SK-N-SH (cell line): ENCODE results near the gene FAM181A.

Source experiments
- JUND ChIP-seq: IDR thresholded peaks from 2 replicates; pipeline ENCODE4 v1.4.0; 2012
- POLR2AphosphoS5 ChIP-seq: IDR thresholded peaks from 2 replicates; pipeline ENCODE4 v1.6.1; 2012; ENCODE audit warnings: low read depth, low read length
- RXRA ChIP-seq: IDR thresholded peaks from 2 replicates; pipeline ENCODE4 v1.4.0; 2012; ENCODE audit warnings: low read depth, mild to moderate bottlenecking, borderline replicate concordance
- TCF12 ChIP-seq: IDR thresholded peaks from 2 replicates; pipeline ENCODE4 v1.4.0; 2012
- TEAD4 ChIP-seq: IDR thresholded peaks from 2 replicates; pipeline ENCODE4 v1.4.0; 2012; ENCODE audit warnings: mild to moderate bottlenecking, borderline replicate concordance; ENCODE audit not compliant: insufficient read depth
- YY1 ChIP-seq: IDR thresholded peaks from 2 replicates; pipeline ENCODE4 v1.4.0; 2012; ENCODE audit warnings: low read depth, mild to moderate bottlenecking
- TF ChIP-seq, protein P1 (sequence below): fragments of 200-600 bp; sonication (generic); IDR thresholded peaks from 2 replicates; pipeline ENCODE4 v1.6.1; 2017; ENCODE audit warnings: antibody characterized with exemption, mild to moderate bottlenecking, moderate library complexity
- TF ChIP-seq, protein P2 (sequence below): IDR thresholded peaks from 2 replicates; pipeline ENCODE4; 2012

DNA sequence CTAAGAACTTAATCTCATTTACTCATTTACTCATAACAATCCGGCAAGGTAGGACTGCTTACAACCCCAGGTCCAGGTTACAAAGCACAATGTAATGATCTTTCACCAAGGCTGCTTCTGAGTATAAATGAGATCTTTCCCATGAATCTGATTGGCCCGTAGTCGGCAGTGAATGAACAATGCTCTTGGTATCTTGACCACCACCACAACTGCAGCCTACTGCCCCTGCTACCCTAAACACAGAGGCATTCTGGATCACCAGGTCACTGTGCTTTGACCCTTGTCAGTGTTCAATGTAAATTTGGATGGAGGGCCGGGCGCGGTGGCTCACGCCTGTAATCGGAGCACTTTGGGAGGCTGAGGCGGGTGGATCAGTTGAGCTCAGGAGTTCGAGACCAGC is 15.9 kb downstream of the FAM181A start:
- no peak for TF ChIP-seq POLR2AphosphoS5
- TF ChIP-seq, protein P1, sequence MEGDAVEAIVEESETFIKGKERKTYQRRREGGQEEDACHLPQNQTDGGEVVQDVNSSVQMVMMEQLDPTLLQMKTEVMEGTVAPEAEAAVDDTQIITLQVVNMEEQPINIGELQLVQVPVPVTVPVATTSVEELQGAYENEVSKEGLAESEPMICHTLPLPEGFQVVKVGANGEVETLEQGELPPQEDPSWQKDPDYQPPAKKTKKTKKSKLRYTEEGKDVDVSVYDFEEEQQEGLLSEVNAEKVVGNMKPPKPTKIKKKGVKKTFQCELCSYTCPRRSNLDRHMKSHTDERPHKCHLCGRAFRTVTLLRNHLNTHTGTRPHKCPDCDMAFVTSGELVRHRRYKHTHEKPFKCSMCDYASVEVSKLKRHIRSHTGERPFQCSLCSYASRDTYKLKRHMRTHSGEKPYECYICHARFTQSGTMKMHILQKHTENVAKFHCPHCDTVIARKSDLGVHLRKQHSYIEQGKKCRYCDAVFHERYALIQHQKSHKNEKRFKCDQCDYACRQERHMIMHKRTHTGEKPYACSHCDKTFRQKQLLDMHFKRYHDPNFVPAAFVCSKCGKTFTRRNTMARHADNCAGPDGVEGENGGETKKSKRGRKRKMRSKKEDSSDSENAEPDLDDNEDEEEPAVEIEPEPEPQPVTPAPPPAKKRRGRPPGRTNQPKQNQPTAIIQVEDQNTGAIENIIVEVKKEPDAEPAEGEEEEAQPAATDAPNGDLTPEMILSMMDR, result no peak
- no peak for TF ChIP-seq TEAD4
- TF ChIP-seq, protein P2, sequence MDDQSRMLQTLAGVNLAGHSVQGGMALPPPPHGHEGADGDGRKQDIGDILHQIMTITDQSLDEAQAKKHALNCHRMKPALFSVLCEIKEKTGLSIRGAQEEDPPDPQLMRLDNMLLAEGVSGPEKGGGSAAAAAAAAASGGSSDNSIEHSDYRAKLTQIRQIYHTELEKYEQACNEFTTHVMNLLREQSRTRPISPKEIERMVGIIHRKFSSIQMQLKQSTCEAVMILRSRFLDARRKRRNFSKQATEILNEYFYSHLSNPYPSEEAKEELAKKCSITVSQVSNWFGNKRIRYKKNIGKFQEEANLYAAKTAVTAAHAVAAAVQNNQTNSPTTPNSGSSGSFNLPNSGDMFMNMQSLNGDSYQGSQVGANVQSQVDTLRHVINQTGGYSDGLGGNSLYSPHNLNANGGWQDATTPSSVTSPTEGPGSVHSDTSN, result no peak
- TF ChIP-seq RXRA, result no peak
- no peak for TF ChIP-seq YY1
- no peak for TF ChIP-seq TCF12
- TF ChIP-seq JUND, result no peak
